ENCODE measurements around the gene FBXO41. TPM values are rescaled to one million over a fixed set of nuclear protein-coding genes. Genes with fewer than 3 reads are reported as not detected.

Gene FBXO41
- 1 to 10 TPM; 1.8 to 3.0 (median 1.8) TPM for polyA plus RNA-seq (ENCODE audit: insufficient read length in 3 of 3)
- long read RNA-seq, donor 1 = 0 reads
- long read RNA-seq, donor 2 = 0 reads
- long read RNA-seq, donor 3 = 0 reads
- long read RNA-seq, donor 4 = 0 reads
- long read RNA-seq, donor 5 = 0 reads
- long read RNA-seq, donor 6 = 0 reads
- long read RNA-seq, donor 7 = 0 reads
- long read RNA-seq, donor 8 = 0 reads
- long read RNA-seq, donor 9 = 0 reads
- long read RNA-seq, donor 10 = 0 reads
- long read RNA-seq, donor 11 = 0 reads
- long read RNA-seq, donor 12 = 0 reads
- long read RNA-seq, donor 13 = 0 reads
- long read RNA-seq, donor 14 = 0 reads
- long read RNA-seq, donor 15 = 0 reads
- long read RNA-seq, donor 16 = 0 reads

- DNase-seq (ENCODE audit: extremely low read depth in 1 of 11, low read depth in 9 of 11, low spot score in 4 of 11) = no peak
Measured at GRCh38 chr2:73284296-73285158, at the start of gene FBXO41. Gene FBXO41, minus strand, starts transcription at chr2:73284478. Its CDS starts 14,848 bp downstream, at chr2:73269630.

- no peak for DNase-seq (ENCODE audit: extremely low read depth in 1 of 11, low read depth in 9 of 11, low spot score in 4 of 11)
Measured at GRCh38 chr2:73334045-73334444, 49.8 kb upstream of the FBXO41 start.

- DNase-seq (ENCODE audit: extremely low read depth in 1 of 11, low read depth in 9 of 11, low spot score in 4 of 11) = no peak
Measured at GRCh38 chr2:73333564-73333963, 49.3 kb upstream of the FBXO41 start.

- peak in 5 of 11 donors; percentile 2 to 9 (median 2) for DNase-seq (ENCODE audit: extremely low read depth in 1 of 11, low read depth in 9 of 11, low spot score in 4 of 11)
Measured at GRCh38 chr2:73324126-73324725, 39.9 kb upstream of the FBXO41 start.

GRCh38 chr2:73323551-73323950, 39.3 kb upstream of the FBXO41 start:
- no peak for DNase-seq (ENCODE audit: extremely low read depth in 1 of 11, low read depth in 9 of 11, low spot score in 4 of 11)

GRCh38 chr2:73314441-73314840, 30.2 kb upstream of the FBXO41 start:
- no peak for DNase-seq (ENCODE audit: extremely low read depth in 1 of 11, low read depth in 9 of 11, low spot score in 4 of 11)

- DNase-seq (ENCODE audit: extremely low read depth in 1 of 11, low read depth in 9 of 11, low spot score in 4 of 11) = no peak
Measured at GRCh38 chr2:73307720-73308119, 23.4 kb upstream of the FBXO41 start.

- DNase-seq (ENCODE audit: extremely low read depth in 1 of 11, low read depth in 9 of 11, low spot score in 4 of 11) = no peak
Measured at GRCh38 chr2:73301636-73302035, 17.4 kb upstream of the FBXO41 start.

- DNase-seq (ENCODE audit: extremely low read depth in 1 of 11, low read depth in 9 of 11, low spot score in 4 of 11) = no peak
Measured at GRCh38 chr2:73300926-73301325, 16.6 kb upstream of the FBXO41 start.

- DNase-seq (ENCODE audit: extremely low read depth in 1 of 11, low read depth in 9 of 11, low spot score in 4 of 11) = no peak
Measured at GRCh38 chr2:73297586-73297985, 13.3 kb upstream of the FBXO41 start.

- DNase-seq (ENCODE audit: extremely low read depth in 1 of 11, low read depth in 9 of 11, low spot score in 4 of 11) = no peak
Measured at GRCh38 chr2:73297151-73297559, 12.9 kb upstream of the FBXO41 start.

GRCh38 chr2:73295751-73296400, 11.6 kb upstream of the FBXO41 start:
- DNase-seq (ENCODE audit: extremely low read depth in 1 of 11, low read depth in 9 of 11, low spot score in 4 of 11) = no peak

- no peak for DNase-seq (ENCODE audit: extremely low read depth in 1 of 11, low read depth in 9 of 11, low spot score in 4 of 11)
Measured at GRCh38 chr2:73294239-73294638, 10.0 kb upstream of the FBXO41 start.

- DNase-seq (ENCODE audit: extremely low read depth in 1 of 11, low read depth in 9 of 11, low spot score in 4 of 11) = no peak
Measured at GRCh38 chr2:73293534-73294171, 9.4 kb upstream of the FBXO41 start, which contains the start of gene EGR4. Gene EGR4, minus strand, starts transcription at chr2:73293548. Its CDS starts 231 bp downstream, at chr2:73293317.

- DNase-seq (ENCODE audit: extremely low read depth in 1 of 11, low read depth in 9 of 11, low spot score in 4 of 11) = no peak
Measured at GRCh38 chr2:73292906-73293533, 8.7 kb upstream of the FBXO41 start.

GRCh38 chr2:73292316-73292905, 8.1 kb upstream of the FBXO41 start:
- no peak for DNase-seq (ENCODE audit: extremely low read depth in 1 of 11, low read depth in 9 of 11, low spot score in 4 of 11)

- no peak for DNase-seq (ENCODE audit: extremely low read depth in 1 of 11, low read depth in 9 of 11, low spot score in 4 of 11)
Measured at GRCh38 chr2:73291461-73292315, 7.4 kb upstream of the FBXO41 start.
